COLO829 (cell line): ENCODE measurements around the gene PATJ.

ENCODE experiments used
- DNase-seq: peaks from one replicate; pipeline ENCODE4 v3.0.0; 2012; ENCODE audit warnings: low spot score

The PATJ gene

DNA sequence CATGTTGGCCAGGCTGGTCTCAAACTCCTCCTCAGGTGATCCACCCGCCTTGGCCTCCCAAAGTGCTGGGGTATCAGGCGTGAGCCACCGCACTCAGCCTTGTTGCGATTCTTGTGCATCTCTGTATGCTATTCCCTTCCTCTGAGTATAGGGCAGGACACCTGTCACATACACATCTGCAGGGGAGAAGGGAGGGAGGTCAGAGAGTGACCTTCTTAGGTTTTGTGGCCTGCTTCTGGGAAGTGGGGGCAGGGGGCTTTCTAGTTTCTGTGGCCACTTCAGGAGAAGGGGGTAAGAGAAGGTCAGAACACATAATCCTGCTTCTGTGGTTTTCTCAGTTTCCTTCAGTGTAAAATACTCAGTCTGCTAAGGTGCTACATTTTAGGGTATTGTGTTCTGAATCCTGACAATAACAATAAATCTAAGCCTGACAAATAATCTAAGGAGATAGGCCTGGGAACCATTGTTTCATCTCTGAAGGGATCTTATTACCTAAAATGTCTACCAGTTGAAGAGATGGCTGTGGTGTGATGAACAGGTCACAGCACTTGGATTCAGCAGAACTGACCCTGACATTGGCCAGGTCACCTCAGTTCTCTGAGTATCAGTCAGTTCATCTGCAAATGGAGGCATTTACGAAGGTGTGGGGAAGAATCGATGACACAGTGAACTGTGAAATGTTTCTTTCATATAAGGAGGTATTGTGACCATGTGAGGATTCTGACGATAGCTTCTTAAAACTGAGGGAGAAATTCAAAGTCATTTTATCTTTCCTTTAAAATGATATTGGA, 239.8 kb downstream of the PATJ start:
- DNase-seq = no peak

DNA sequence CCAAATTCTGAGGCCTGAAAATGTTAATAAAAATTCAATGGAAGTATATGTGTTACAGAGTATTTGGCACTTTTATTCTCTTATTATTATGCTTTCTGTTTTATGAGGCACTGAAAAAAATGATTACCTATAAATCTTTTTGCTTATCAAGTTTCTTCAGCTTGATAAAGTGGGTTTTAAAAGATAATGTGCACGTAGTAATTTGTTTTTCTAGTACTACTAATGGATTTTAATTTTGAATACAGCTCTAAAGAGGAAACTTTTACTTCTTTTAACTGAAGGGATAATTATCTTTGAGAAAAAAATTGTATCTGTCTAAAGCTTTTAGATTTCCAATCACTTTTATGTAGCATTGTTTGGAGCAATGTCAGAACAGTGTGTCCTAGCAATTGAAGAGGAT, 241.0 kb downstream of the PATJ start:
- no peak for DNase-seq

DNA sequence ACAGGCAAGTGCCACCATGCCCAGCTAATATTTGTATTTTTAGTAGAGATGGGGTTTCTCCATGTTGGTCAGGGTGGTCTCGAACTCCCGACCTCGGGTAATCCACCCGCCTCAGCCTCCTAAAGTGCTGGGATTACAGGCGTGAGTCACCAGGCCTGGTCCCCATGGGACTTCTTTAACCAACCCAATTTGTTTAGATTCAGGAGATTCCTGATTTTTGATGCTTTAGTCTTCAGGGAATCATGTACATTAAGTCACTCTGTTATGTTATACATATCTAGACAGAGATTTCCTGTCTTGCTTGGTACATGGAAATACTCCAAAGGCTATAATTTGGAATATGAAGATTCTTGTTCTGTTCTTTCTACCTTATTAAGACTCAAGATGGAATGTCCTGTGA, 250.0 kb downstream of the PATJ start:
- no peak for DNase-seq

DNA sequence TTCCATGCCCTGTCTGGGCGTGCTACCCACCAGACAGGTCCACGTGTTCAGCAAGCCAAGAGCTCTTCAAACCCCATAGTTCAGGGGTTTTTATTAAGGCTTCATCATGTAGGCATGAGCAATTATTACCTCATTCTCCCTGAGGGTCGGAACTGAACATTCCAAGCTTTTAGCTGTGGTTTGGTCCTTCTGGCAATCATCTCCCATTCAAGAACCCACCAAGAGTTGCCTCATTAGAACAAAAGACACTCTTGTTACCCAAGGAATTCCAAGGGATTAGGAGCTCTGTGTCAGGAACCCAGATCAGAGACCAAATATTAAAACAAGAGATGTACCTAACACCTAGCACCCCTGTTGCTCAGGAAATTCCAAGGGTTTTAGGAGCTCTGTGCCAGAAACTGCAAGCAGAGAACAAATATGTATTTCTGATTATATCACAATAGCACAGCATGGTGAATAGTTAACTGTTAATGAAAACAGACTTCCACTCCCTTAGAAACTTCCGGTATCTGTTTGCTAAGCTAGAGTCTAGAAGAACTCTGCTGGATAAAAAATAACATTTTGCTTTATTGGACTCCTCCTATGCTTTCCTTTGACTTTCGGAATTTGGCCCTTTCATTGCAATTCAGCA, 251.2 kb downstream of the PATJ start:
- DNase-seq = peak; percentile 46

DNA sequence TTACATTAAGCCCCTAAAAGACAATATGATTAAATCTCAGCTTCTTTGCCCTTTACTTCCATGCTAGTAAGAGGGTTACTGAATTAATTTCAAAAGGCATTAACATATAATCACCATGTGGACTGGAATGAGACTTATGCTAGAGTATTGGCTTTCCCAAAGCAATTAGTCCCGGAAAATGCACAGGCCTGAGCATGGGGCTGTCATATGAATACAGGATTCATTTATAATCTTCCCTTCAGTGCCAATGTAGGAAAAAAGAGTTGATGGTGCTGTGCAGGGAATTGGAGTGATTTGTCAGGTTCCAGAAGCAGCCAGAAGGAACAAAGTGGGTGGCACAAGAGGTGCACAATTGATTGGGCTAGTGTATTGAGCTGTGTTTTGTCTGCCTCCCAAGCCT, 253.4 kb downstream of the PATJ start:
- no peak for DNase-seq

DNA sequence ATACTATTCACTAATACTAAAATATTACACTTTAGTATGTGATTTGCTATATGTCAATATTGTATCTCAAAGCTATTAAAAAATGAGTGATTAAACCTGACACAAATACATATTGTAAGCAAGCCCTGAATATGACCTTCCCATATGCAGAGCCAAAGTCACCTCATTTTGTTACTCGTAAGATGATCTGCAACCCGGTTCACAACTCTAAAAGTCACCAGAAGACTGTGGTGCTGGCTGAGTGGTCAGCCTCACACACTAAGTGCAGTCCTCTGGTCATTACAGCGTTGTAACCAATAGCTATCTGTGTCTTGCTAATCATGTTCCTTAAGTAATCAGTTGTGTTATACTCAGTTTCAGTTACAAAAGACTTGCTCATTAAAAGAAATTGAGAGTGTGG, 254.8 kb downstream of the PATJ start:
- DNase-seq = no peak

DNA sequence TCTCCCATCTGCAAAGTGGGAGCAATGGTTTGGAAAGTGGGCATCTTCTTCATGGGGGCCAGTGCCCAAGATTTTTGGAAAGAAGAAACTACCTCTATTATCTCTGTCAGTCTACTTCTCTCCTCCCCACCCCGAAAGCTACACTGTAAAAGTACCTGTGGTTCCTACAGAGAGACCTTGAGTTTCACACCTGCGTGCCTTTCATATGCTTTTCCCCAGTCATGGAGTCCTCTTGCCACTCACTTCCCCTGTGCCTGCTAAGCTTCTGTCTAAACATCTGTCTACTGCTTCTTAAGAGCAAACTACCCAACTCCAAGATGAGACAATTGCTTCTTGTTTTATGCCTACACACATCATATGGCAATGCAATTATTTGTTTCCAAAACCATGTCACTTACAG, 261.5 kb downstream of the PATJ start:
- DNase-seq = no peak

DNA sequence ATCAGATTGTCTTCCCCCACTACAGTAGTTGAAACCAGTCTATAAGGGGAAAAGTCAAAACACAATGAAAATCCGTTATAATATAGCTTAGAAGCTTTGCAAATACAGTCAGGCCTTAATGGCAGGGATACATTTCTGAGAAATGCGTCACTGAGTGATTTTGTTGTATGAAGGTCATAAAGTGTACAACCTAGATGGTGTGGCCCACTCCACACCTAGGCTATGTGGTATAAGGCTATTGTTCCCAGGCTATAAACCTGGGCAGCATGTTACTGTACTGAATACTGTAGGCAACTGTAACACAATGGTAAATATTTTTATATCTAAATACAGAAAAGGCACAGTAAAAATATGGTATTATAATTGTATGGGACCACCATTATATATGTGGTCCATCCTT, 264.4 kb downstream of the PATJ start:
- no peak for DNase-seq

DNA sequence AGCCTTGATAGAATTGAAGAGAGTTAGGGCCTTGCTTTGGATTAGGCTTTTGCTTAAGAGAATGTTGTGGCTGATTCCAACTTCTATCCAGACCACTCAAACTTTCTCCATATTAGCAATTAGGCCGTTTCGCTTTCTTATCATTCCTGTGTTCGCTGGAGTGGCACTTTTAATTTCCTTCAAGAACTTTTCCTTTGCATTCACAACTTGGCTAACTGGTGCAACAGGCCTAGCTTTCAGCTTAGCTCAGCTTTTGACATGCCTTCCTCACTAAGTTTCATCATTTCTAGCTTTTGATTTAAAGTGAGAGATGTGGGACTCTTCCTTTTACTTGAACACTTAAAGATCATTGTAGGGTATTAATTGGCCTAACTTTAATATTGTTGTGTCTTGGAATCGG, 268.7 kb downstream of the PATJ start:
- no peak for DNase-seq

DNA sequence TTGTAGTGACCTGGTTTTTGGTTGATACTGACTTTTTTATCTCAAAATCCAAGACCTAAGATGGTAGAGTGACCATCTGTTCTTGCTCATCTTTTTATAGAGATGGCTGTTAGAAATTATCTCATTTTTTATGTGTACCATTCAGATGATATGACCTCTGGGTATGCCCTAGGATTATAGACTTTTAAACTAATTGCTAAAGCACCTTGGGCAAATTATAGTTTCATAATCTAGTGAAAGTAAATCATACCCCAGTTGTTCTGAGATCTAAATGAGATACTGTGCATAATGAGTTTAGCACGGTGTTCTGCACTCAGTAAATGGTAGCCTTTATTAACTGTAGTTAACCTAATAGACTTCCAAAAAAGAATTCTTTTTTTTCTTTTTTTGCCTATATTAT, 269.8 kb downstream of the PATJ start:
- no peak for DNase-seq

DNA sequence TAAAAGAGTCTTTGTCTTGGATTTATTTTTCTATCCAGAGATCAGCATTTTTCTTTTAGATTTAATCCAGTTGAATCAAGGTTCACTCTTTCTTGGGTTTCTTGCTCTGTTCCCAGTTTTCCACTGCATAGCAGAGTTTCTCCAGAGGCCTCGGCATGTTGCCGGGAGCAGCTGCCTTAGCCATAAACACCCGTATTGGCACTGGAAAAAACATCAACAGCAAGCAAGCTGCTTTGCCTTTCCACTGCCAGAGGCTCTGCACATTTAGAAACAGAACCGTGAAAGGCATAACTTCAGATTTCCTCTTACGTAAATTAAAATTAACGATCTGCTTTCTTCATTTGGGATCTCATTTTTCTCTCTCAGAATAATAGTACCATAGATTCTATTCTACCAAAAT, 270.6 kb downstream of the PATJ start:
- DNase-seq = no peak

DNA sequence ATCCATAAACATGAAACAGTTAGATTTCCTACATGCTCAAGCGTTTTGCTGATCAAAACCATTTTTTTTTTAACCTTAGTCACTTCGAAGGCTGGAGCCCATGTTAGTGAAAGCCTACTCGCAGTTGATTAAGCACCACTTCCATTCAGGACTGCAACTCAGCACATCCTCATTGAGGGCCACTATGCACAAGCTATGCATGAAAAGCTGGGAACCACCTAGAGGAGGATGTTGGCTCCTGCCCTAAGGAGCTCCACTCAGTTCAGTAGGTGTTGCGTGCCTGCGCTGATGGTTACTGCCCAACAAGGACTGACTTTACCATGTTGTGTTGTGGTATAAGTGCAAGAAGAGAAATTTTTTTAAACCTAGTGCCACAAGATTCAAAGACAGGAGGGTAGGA, 271.0 kb downstream of the PATJ start:
- DNase-seq = no peak

DNA sequence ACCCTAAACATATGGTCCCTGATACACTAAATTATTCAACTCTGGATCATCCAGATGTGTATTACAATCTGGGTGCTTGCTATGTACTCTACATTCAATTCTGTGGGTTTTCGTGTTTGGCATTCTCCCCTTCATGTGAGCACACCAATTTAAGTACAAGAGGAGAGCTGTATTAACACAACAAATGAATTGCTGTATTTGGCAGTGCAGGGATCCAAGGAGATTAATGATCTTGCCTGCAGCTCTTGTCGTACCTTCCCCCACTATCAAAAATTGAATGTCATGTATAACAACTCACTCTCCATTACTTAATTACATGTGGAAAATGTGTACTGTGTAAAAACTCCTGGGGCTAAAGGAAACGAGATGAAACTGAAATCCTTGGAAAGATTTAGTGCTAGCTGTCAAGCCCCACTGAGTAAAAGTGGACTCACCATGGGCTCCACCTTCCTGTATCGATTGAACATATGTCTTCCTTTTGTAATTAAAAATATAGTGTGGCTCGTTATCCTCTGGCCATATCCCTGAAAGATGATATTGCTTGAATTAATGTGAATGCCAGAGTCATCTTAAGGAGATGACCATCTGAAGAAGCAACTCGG, 280.2 kb downstream of the PATJ start:
- no peak for DNase-seq

DNA sequence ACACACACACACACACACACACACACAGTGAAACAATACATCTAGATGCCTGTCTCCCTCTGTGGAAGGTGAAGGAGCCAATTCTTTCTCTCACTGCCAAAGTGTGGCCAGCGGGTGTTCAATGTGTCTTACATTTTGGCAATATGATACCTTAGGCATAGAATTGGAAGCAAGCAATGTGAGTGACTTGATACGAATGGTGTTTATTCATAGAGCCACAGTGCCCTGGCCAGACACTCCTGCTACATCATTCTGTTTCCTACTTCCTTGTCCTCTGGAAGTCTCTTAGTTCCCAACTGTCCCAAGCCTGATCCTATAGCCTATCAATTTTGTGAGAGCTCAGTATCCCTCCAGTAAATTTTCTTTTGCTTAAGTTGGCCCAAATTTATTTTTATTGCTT, 282.4 kb downstream of the PATJ start:
- no peak for DNase-seq

DNA sequence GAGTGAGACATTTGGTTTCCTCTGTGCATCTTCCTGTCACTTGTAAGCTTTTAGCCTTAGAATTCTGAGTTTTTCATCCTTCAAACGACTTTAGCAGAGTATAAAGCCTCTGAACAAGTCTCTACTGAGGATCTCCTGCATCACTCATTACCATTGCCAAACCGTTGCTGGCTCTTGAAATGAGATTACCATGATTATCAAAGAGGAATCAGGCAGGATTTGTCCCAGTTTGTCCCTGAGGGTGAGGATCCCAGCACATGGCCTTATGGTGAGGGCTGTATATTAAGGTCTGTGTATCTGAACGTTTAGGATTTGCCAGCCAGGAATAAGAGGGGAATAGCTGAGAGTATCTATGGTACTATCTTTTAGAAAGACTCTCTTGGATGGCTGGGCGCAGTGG, 282.9 kb downstream of the PATJ start:
- no peak for DNase-seq

DNA sequence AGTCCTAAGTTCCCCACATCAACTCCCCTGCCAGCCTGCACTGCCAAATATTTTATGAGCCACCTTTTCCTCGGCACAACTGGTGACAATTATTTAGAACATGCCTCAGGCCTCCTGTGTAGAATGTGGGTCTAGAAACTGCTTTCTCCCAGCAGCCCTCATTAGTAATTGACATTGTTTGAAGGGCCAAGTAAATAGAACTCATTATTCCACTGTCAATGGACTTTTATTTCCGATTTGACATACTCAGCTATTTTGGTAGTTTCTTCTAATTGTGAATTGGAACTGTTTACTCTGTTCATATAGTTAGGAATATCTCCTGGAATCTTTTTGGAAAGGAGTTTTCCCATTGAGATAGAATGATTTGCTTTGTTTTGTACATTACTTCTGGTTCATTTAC, 283.6 kb downstream of the PATJ start:
- DNase-seq = peak; percentile 23

DNA sequence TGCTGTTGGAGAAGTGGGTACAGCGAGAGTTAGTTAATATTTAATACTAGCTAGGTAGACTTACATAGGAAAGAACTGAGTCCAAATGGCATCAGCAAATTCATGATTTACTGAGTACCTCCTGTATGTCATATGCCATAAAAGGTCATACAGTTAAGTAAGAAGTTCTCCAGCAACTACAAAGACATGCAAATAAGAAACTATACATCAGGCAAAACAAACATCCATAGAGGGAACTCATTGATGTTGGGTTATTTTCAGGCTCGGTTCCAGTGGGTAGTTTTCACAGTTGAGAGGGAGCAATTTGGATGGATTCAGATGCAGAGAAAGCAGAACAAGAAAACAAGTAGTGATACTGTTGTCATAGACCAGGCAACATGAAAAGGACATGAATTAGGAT, 287.4 kb downstream of the PATJ start:
- DNase-seq = no peak

DNA sequence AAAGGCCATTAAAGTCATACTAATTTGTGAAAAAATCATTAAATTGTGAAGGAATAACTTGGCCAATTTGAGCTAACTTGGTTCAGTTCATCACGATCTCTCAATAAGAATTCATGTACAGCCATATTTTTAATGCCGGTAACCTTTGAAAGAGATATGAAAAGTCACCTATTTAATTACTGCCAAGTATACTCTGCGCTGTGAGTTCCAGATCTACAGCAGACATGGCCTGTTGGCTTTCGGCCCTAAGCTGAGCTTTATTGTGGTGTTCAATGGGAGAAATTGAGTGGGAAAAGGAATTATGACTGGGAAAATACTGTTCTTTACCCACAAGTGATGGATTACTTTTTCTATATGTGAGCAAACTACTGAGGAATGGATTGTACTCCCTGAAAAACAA, 292.5 kb downstream of the PATJ start:
- no peak for DNase-seq

DNA sequence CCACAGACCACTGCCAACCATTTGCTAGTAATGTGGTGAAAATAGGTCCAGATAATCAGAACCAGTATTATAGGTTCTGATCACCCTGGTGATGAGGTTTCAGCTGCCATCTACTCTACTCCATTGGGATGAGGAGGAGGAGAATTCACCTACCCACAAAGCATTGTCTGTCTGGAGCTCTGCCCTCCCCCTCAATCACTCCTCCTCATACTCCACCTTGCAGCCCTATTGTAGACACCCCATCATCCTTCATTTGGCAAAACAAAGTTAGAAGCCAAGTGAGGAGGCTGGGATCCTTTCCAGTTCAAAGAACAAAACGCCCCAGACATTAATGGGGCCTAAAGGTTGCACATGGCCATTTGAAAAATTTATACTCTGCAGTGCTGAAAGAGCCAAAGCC, 295.0 kb downstream of the PATJ start:
- no peak for DNase-seq

DNA sequence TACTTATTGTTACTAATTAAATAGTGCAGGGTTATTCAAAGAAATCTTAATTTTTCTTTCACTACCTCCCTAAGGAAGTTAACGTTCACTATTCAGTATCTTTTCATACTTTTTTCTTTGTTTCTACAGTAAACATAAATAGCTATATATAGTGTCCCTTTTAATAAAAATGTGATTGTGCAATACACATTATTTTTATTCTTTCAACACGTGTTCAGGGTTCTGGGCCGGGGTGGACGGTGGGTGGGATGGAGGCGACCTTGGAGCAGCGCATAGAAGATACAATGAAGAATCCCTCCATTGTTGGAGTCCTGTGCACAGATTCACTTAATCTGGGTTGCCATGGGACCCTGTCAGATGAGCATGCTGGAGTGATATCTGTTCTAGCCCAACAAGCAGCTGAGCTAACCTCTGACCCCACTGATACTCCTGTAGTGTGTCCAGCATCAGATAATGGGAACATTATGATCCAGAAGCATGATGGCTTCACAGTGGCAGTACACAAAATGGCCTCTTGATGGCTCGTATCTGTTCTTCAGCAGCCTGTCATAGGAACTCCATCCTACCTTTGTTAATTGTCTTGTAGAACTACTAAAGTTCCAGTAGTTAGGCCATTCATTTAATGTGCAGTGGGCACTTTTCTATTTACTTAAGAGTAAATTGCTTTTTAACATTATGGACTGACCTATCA, 296.5 kb downstream of the PATJ start:
- DNase-seq = peak; percentile 34

DNA sequence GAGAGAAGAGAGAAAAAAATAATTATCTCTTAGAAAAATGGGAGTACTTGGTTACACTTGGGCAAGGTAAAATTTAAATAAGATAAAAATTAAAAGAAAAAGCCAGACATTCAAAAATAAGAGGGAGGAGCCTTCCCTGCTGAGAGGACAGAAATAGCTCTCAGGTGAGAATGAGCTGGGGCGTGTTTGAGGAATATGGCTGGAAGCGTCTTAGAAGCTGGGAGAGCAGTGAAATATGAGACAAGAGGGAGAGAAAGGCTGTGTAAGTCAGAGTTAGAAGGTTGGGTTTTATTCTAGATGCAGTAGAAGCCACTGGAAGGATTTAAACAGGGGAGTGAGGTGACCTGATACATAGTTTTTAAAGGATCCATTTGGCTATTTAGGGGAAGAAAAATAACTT, 298.2 kb downstream of the PATJ start:
- DNase-seq = no peak

DNA sequence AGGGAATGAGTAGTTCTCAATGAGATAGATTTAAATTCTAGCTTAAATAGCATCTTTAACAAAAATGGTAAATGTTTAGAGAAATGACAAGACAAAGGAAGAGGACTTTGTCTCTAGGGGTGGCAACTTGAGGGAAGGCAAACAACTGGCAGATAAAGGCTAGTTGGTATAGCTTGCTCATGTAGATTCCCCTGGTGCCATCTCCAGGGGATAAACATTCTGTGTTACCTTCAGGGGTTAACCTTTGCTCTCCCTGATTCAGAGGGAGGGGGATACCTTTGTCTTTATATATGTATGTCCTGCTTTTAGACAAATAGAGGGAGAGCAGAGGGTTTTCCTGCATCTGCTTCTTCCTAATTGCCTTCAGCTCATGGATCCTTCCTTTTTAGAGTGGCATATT, 298.7 kb downstream of the PATJ start:
- DNase-seq = no peak

DNA sequence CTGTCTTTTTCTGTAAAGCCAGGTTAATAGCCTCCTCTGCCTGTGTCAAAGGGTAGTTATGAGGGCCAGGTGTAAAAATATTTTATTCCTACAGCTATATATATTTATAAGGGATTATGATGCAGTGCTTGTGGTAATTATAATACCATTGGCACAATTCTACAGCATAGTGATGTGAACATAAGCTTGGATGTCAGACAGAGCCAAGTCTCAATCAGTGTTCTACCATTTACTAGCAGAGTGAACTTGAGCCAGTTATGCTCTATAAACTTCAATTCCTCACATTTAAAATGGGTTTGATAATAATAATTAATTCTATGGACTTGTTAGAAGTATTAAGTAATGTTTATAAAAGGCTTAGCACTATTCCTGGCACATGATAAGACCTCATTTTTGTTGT, 300.9 kb downstream of the PATJ start:
- no peak for DNase-seq
